ENCODE data around the gene ACOX1. TPM values are rescaled to one million over a fixed set of nuclear protein-coding genes. Genes with fewer than 3 reads are reported as not detected.
A peak's percentile ranks its signal among the peaks of the same experiment; 100 is the strongest.

Gene ACOX1
- total and polyA plus RNA-seq, 2 of the 13 experiments (the other 11 are each of a cell fraction or from before 2014, with no cell fraction given) = 86.4 to 120 TPM

DNA sequence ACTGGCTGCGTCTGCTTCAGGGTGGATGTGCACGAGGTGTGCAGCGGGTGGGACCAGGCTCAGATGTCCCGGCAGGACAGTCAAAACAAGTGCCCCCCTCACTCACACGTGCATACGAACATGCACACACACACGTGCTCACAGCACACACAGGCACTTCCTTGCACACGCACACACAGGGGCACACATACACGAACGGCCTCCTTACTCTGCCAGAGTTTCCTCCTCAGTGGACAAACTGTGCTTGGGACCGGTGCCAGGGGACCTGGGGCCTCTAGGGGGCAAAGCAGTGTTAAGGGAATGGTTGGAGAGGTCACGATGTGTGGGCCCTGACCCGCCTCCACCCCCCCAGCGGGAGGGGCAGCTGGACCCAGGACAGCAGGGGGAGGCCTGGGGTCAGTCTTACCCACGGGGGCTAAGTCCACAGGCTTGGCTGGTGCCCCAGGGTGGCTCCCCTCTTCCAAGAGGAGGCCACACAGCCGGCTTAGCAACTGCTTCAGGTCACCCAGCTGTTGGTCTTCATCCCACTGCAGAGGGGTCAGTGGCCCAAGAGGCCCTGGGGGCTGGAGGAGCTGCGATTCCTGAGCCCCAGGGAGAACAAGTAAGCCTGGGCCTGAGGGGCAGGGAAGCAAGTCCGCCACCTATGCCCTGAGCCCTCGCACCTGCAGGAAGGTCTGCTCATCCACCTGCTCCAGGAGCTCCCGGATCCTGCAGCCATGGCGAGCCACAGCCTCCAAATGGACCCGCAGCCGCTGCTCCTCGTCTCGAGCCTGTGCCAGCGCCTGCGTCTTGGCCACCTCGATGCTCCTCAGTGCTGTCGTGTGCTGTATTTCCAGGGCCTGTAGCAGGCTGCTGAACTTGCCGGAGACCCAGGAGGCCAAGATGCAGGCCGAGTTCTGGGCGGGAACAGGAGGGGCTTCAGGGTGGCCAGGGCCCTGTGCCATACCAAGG lies 87.1 kb downstream of the ACOX1 start (continued):
- TF ChIP-seq HIVEP1 (CRISPR knock-in tag; IDR thresholded peaks at IDR 0.05) (no peak; the same call in none of the 2 replicates), ZNF552 (CRISPR knock-in tag; IDR thresholded peaks at IDR 0.05; ENCODE audit: borderline replicate concordance) (no peak), ZFYVE20 (CRISPR knock-in tag; IDR thresholded peaks at IDR 0.05; ENCODE audit: borderline replicate concordance, low read depth) (no peak; the same call in 1 of the 2 replicates), SIX4 (CRISPR knock-in tag; IDR thresholded peaks at IDR 0.05) (no peak; the same call in 1 of the 2 replicates), ZSCAN30 (CRISPR knock-in tag; IDR thresholded peaks at IDR 0.05) (no peak), TARDBP (CRISPR knock-in tag; IDR thresholded peaks at IDR 0.05) (peak; percentile 41), CBFB (CRISPR knock-in tag; IDR thresholded peaks at IDR 0.05) (no peak), ZKSCAN1 (IDR thresholded peaks at IDR 0.05; ENCODE audit: low read length) (no peak), ZNF674 (CRISPR knock-in tag; IDR thresholded peaks at IDR 0.05; ENCODE audit: low read depth) (no peak), ZNF230 (CRISPR knock-in tag; IDR thresholded peaks at IDR 0.05) (no peak), ZNF263 (CRISPR knock-in tag; IDR thresholded peaks at IDR 0.05) (no peak; the same call in 1 of the 2 replicates), ZNF431 (CRISPR knock-in tag; IDR thresholded peaks at IDR 0.05; ENCODE audit: borderline replicate concordance, low read depth) (0 out of 2 replicates have a peak, but pooled peaks have one; percentile 22), ZNF10 (CRISPR knock-in tag; IDR thresholded peaks at IDR 0.05; ENCODE audit: borderline replicate concordance, low read depth) (no peak)
- TF ChIP-seq, protein P1, sequence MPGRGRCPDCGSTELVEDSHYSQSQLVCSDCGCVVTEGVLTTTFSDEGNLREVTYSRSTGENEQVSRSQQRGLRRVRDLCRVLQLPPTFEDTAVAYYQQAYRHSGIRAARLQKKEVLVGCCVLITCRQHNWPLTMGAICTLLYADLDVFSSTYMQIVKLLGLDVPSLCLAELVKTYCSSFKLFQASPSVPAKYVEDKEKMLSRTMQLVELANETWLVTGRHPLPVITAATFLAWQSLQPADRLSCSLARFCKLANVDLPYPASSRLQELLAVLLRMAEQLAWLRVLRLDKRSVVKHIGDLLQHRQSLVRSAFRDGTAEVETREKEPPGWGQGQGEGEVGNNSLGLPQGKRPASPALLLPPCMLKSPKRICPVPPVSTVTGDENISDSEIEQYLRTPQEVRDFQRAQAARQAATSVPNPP (CRISPR knock-in tag; IDR thresholded peaks at IDR 0.05) = no peak; the same call in 1 of the 2 replicates
- TF ChIP-seq, protein P2, sequence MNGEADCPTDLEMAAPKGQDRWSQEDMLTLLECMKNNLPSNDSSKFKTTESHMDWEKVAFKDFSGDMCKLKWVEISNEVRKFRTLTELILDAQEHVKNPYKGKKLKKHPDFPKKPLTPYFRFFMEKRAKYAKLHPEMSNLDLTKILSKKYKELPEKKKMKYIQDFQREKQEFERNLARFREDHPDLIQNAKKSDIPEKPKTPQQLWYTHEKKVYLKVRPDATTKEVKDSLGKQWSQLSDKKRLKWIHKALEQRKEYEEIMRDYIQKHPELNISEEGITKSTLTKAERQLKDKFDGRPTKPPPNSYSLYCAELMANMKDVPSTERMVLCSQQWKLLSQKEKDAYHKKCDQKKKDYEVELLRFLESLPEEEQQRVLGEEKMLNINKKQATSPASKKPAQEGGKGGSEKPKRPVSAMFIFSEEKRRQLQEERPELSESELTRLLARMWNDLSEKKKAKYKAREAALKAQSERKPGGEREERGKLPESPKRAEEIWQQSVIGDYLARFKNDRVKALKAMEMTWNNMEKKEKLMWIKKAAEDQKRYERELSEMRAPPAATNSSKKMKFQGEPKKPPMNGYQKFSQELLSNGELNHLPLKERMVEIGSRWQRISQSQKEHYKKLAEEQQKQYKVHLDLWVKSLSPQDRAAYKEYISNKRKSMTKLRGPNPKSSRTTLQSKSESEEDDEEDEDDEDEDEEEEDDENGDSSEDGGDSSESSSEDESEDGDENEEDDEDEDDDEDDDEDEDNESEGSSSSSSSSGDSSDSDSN (CRISPR knock-in tag; IDR thresholded peaks at IDR 0.05) = no peak
- TF ChIP-seq, protein P3, sequence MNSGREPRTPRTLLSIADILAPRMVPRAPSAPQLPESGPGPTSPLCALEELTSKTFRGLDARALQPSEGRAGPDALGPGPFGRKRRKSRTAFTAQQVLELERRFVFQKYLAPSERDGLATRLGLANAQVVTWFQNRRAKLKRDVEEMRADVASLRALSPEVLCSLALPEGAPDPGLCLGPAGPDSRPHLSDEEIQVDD (CRISPR knock-in tag; IDR thresholded peaks at IDR 0.05; ENCODE audit: borderline replicate concordance) = peak; percentile 73; the same call in 1 of the 2 replicates
- TF ChIP-seq, protein P4, sequence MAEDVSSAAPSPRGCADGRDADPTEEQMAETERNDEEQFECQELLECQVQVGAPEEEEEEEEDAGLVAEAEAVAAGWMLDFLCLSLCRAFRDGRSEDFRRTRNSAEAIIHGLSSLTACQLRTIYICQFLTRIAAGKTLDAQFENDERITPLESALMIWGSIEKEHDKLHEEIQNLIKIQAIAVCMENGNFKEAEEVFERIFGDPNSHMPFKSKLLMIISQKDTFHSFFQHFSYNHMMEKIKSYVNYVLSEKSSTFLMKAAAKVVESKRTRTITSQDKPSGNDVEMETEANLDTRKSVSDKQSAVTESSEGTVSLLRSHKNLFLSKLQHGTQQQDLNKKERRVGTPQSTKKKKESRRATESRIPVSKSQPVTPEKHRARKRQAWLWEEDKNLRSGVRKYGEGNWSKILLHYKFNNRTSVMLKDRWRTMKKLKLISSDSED (CRISPR knock-in tag; IDR thresholded peaks at IDR 0.05) = no peak
- TF ChIP-seq, protein P5, sequence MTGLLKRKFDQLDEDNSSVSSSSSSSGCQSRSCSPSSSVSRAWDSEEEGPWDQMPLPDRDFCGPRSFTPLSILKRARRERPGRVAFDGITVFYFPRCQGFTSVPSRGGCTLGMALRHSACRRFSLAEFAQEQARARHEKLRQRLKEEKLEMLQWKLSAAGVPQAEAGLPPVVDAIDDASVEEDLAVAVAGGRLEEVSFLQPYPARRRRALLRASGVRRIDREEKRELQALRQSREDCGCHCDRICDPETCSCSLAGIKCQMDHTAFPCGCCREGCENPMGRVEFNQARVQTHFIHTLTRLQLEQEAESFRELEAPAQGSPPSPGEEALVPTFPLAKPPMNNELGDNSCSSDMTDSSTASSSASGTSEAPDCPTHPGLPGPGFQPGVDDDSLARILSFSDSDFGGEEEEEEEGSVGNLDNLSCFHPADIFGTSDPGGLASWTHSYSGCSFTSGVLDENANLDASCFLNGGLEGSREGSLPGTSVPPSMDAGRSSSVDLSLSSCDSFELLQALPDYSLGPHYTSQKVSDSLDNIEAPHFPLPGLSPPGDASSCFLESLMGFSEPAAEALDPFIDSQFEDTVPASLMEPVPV (CRISPR knock-in tag; IDR thresholded peaks at IDR 0.05) = 0 out of 2 replicates have a peak, but pooled peaks have one; percentile 27
- TF ChIP-seq, protein P6, sequence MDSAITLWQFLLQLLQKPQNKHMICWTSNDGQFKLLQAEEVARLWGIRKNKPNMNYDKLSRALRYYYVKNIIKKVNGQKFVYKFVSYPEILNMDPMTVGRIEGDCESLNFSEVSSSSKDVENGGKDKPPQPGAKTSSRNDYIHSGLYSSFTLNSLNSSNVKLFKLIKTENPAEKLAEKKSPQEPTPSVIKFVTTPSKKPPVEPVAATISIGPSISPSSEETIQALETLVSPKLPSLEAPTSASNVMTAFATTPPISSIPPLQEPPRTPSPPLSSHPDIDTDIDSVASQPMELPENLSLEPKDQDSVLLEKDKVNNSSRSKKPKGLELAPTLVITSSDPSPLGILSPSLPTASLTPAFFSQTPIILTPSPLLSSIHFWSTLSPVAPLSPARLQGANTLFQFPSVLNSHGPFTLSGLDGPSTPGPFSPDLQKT (CRISPR knock-in tag; IDR thresholded peaks at IDR 0.05; ENCODE audit: borderline replicate concordance) = no peak
